ENCODE results near the gene SPRYD3. TPM values are rescaled to one million over a fixed set of nuclear protein-coding genes. Genes with fewer than 3 reads are reported as not detected.

SPRYD3 gene
- total RNA-seq, 1 donor from 2014 or later, result 49.1 TPM

- Histone ChIP-seq H3K4me3 (no peak overlapping the region), H3K9me3 (replicated peaks) (no peaks in the 10 kb centered on the region), H3K4me1 (peaks cover 80% of the 10 kb centered on the region), H3K27ac (replicated peaks) (peak overlapping the region; percentile 100), H3K27me3 (ENCODE audit: low read depth) (no peaks in the 10 kb centered on the region), H3K36me3 (peaks cover 30% of the 10 kb centered on the region)
- intact Hi-C loops (cut with micrococcal nuclease), result no loop called here
- no peak for DNase-seq
- TF ChIP-seq, protein P1, sequence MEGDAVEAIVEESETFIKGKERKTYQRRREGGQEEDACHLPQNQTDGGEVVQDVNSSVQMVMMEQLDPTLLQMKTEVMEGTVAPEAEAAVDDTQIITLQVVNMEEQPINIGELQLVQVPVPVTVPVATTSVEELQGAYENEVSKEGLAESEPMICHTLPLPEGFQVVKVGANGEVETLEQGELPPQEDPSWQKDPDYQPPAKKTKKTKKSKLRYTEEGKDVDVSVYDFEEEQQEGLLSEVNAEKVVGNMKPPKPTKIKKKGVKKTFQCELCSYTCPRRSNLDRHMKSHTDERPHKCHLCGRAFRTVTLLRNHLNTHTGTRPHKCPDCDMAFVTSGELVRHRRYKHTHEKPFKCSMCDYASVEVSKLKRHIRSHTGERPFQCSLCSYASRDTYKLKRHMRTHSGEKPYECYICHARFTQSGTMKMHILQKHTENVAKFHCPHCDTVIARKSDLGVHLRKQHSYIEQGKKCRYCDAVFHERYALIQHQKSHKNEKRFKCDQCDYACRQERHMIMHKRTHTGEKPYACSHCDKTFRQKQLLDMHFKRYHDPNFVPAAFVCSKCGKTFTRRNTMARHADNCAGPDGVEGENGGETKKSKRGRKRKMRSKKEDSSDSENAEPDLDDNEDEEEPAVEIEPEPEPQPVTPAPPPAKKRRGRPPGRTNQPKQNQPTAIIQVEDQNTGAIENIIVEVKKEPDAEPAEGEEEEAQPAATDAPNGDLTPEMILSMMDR (IDR thresholded peaks at IDR 0.05; ENCODE audit: borderline replicate concordance), result no peak
These were observed 5.3 kb downstream of the SPRYD3 start for GRCh38 chr12:53073881-53074280.

- DNase-seq, result peak; percentile 87
- Histone ChIP-seq H3K9me3 (replicated peaks) (no peaks in the 10 kb centered on the region), H3K36me3 (peaks cover 33% of the 10 kb centered on the region), H3K4me1 (peaks cover 82% of the 10 kb centered on the region), H3K27ac (replicated peaks) (peak overlapping the region; percentile 100), H3K4me3 (peak overlapping the region; percentile 38), H3K27me3 (ENCODE audit: low read depth) (no peaks in the 10 kb centered on the region)
- intact Hi-C loops (cut with micrococcal nuclease), result no loop called here
- TF ChIP-seq, protein P1 (IDR thresholded peaks at IDR 0.05; ENCODE audit: borderline replicate concordance), result peak; percentile 37
These were observed 7.3 kb downstream of the SPRYD3 start for GRCh38 chr12:53071591-53072551.

GRCh38 chr12:53070877-53071492 is 8.2 kb downstream of the SPRYD3 start:
- Histone ChIP-seq H3K27ac (replicated peaks) (peak overlapping the region; percentile 100), H3K4me3 (peak overlapping the region; percentile 38), H3K9me3 (replicated peaks) (no peaks in the 10 kb centered on the region), H3K4me1 (peaks cover 90% of the 10 kb centered on the region), H3K36me3 (peaks cover 32% of the 10 kb centered on the region), H3K27me3 (ENCODE audit: low read depth) (no peaks in the 10 kb centered on the region)
- no peak for DNase-seq
- intact Hi-C loops (cut with micrococcal nuclease), result no loop called here
- TF ChIP-seq, protein P1 (IDR thresholded peaks at IDR 0.05; ENCODE audit: borderline replicate concordance), result no peak

DNA sequence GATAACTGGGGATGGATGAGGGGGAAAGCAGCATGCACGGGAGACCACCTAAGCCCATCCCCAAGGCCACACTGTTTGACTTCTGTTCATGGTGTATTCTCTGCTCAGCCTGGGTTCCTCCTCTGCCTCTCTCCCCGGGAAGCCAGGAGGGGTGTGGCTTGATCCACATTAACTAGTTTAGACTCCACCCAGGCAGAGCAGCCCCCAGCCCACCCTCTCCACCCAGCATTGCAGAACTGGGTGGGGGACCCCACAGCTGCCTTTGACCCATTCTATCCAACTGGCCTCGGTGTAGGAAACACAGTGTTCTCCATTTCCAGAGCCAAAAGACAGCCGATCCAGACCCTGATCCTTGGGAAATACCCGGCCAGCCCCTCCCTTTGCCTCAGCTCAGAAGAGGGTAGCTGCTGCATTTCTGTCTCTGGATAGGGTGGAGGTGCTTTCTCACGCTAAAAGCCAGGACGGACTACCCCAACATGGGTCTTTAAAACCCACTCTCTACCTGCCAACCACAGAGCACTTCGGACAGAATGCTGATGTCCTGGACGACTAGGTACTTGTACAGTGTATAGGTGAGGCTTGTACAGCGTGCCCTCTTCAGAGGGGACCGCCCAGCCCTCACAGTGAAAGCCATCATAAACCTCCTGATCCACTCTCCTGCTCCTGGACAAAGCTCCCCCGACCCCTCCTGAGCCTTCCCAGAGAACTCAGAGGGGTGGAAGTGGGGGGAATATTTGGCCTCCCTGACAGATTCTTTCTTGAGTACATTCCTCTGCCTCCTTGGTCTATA is 9.4 kb downstream of the SPRYD3 start:
- H3K4me3 ChIP-seq, result no peak overlapping the region
- intact Hi-C loops (cut with micrococcal nuclease), result loop anchor here (5.0 kb wide), 2 partner anchors 32 to 127 kb away; partner anchors contain the start of gene SOAT2
- H3K9me3 ChIP-seq (replicated peaks), result no peaks in the 10 kb centered on the region
- no peaks in the 10 kb centered on the region for H3K27me3 ChIP-seq (ENCODE audit: low read depth)
- peak; percentile 55 for DNase-seq
- peaks cover 26% of the 10 kb centered on the region for H3K36me3 ChIP-seq
- H3K27ac ChIP-seq (replicated peaks), result peak overlapping the region; percentile 100
- H3K4me1 ChIP-seq, result peaks cover 99% of the 10 kb centered on the region
- TF ChIP-seq, protein P1 (IDR thresholded peaks at IDR 0.05; ENCODE audit: borderline replicate concordance), result no peak
